ENCODE measurements around the gene TTYH1.
"Not testable (repeated sequence)": the region's sequence is repeated elsewhere in the genome, so short reads cannot be mapped to it uniquely, and the experiment has no call there.

The TTYH1 gene

DNA sequence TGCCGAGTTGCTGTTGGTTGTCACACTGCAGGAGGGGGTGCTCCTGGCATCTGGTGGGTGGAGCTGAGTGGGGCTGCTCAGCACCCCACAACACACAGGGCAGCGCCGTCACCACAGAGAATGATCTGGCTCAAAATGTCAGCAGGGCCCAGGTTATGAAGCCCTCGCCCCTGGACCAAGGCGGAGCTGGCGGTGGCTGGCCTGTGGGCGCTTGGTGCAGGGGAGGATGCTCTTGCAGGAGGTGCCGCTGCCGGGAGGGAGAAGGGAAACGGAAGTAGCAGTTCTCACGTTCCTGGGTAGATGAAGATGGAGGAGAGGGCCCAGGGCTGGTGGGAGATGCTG, 19.6 kb downstream of the TTYH1 start:
- no peak overlapping the region for H3K4me3 ChIP-seq (ENCODE audit: low read length)
- no peak for TF ChIP-seq ZNF274 (IDR thresholded peaks at IDR 0.05; ENCODE audit: low read depth, low read length)

DNA sequence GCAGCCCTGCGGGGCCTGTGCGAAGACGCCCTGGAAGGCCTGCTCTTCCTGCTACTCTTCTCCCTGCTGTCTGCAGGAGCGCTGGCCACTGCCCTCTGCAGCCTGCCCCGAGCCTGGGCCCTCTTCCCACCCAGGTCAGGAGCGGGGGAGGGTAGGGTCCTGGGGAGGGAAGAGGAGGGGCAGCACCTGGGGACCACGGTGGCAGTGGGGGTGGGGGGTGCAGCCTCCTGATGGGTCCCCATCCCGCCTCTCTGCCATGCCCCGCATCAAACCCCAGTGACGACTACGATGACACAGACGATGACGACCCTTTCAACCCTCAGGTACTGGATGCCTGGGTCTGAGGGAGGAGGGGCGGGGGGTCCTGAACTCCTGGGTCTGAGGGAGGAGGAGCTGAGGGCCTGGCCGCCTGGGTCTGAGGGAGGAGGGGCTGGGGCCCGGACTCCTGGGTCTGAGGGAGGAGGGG, 20.3 kb downstream of the TTYH1 start:
- TF ChIP-seq ZNF274 (IDR thresholded peaks at IDR 0.05; ENCODE audit: low read depth, low read length): no peak
- no peak overlapping the region for H3K4me3 ChIP-seq (ENCODE audit: low read length)

DNA sequence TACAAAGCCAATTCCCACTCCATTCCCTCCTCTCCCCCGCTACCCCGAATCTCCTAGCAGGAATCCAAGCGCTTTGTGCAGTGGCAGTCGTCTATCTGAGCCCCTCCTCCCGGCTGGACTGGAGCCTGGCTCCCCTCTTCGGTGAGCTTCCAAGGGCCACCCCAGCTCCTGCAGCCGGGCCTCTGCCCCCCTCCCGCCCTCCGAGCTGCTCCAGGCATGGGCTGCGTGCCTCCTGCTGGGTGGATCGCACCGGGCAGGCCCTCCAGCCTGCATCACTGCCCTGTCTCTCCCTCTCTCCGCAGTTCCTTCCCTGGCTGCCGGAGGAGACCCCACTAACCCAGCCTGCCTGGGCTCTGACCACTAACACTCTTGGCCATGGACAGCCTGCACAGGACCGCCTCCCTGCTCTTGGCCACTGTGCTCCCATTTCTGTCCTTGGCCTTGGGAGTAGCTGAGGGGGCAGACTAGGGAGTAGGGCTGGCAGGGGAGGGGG, 20.8 kb downstream of the TTYH1 start:
- TF ChIP-seq ZNF274 (IDR thresholded peaks at IDR 0.05; ENCODE audit: low read depth, low read length): no peak
- H3K4me3 ChIP-seq (ENCODE audit: low read length): no peak overlapping the region

DNA sequence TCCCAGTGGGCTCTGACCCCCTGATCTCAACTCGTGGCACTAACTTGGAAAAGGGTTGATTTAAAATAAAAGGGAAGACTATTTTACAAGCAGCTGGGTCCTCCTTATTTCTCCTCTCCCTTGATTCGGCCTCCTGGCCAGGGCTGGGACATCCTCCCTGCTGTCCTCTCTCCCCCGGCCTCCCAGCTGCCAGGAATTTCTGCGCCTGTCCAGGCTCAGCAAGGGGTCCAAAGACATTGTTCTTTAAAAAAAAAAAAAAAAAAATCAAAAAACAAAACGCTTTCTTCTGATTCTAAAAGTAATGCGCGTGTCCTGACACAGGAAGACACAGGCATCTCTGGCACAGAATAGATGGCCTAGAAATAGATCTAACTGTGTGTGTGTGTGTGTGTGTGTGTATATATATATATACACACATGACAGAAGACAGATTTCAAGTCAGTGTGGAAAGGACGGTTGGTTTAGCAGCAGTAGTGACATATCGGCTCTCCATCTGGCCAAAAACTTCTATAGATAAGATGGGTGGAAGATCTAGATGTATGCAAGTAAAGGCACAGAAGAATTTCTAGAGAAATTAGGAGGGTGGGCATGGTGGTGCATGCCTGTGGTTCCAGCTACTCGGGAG, 21.5 kb downstream of the TTYH1 start:
- no peak for TF ChIP-seq ZNF274 (IDR thresholded peaks at IDR 0.05; ENCODE audit: low read depth, low read length)
- no peak overlapping the region for H3K4me3 ChIP-seq (ENCODE audit: low read length)

DNA sequence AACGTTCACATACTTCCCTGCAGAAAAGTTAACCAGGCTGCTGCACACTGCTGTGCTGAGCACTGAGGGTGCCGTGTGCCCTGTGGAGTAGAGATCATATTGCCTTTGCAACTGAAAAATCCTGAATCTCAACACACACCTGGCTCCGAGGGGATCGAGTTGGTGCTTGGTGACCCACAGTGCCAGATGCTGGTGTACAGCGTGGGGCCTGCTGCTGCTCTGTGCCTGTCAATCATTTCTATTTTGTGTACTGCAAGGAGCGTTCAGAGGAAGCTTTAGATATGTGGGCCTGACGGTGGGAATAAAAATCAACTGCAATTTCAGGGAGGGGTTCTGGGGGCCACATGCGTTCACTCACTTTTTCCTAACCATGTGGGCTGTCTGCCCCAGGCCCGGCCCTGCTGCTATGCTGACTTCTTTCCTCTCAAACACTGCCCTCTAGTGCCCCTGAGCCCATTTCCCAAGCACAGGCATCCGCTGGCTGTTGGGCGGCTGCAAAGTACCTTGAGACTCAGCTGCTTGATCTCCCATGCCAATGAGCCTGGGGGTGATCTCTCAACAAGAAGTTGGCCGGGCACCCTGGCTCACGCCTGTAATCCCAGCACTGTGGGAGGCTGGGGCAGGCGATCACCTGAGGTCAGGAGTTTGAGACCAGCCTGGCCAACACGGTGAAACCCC, 24.0 kb downstream of the TTYH1 start:
- H3K4me3 ChIP-seq (ENCODE audit: low read length): no peak overlapping the region
- TF ChIP-seq ZNF274 (IDR thresholded peaks at IDR 0.05; ENCODE audit: low read depth, low read length): no peak

DNA sequence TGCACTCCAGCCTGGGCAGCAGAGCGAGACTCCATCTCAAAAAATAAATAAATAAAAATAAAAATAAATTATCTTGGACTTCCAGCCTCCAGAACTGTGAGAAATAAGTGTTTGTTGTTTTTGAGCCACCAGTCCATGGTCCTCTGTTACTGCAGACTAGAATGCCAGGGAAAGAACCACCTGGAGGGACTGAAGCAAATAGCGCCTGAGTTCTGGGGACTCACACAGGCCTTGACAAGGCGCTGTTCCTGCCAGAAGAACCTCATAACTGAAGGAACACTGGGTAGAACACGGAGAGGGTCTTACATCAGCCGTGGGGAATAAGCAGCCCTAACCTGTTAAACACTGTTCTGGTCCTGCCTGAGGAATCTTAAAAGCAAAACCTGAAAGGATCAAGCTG, 25.4 kb downstream of the TTYH1 start:
- H3K4me3 ChIP-seq (ENCODE audit: low read length): no peak overlapping the region
- no peak for TF ChIP-seq ZNF274 (IDR thresholded peaks at IDR 0.05; ENCODE audit: low read depth, low read length)

DNA sequence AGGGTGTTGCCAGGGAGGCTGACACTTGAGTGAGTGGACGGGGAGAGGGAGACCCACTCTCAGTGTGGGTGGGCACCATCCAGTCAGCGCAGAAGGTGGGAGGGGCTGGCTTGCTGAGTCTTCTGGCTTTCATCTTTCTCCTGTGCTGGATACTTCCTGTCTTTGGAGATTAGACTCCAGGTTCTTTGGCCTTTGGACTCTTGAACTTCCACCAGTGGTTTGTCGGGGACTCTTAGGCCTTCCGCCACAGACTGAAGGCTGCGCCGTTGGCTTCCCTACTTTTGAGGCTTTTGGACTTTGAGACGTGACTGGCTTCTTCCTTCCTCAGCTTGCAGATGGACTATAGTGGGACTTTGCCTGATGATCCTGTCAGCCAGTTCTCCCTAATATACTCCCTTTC, 29.5 kb downstream of the TTYH1 start:
- TF ChIP-seq ZNF274 (IDR thresholded peaks at IDR 0.05; ENCODE audit: low read depth, low read length): no peak
- H3K4me3 ChIP-seq (ENCODE audit: low read length): no peak overlapping the region

DNA sequence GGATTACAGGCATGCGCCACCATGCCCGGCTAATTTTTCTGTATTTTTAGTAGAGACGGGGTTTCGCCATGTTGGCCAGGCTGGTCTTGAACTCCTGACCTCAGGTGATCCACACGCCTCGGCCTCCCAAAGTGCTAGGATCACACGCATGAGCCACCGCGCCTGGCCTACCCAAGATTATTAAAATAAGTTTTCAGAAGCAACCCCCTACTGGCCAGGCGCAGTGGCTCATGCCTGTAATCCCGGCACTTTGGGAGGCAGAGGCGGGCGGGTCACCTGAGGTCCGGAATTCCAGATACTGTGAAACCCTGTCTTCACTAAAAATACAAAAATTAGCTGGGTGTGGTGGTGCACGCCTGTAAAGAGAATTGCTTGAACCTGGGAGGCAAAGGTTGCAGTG, 31.1 kb downstream of the TTYH1 start:
- H3K4me3 ChIP-seq (ENCODE audit: low read length): not testable (repeated sequence)

DNA sequence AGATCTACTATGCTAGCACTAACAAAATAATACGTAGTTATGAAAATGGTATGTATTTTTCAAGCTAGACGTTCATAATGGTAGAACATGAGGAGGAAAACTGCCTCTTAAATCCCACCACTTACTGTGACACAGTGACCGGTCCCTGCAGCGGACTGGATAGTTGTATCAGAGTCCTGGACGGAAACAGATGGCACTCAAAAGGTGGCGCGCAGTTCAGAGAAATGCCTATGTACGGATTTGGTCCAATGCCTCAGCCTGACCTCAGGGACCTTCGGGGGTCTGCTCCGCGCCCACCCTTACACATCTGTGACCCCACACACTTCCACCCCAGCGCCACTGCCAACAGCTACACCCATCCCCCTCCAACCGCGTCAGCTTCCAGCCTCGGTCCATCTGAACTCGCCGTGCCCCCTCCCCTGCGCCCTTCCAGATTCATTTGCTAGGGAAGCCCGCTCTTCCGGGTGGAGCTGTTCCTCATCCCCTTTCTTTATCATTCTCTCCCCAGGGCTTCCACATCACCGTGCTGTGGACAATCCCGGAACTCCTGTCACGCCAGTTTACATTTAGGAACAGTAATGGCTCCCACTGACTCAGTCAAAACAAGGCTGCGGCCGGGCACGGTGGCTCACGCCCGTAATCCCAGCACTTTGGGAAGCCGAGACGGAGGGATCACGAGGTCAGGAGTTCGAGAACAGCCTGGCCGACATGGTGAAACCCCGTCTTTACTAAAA, 32.9 kb downstream of the TTYH1 start:
- TF ChIP-seq ZNF274 (IDR thresholded peaks at IDR 0.05; ENCODE audit: low read depth, low read length): no peak
- peak overlapping the region; percentile 97 for H3K4me3 ChIP-seq (ENCODE audit: low read length)

DNA sequence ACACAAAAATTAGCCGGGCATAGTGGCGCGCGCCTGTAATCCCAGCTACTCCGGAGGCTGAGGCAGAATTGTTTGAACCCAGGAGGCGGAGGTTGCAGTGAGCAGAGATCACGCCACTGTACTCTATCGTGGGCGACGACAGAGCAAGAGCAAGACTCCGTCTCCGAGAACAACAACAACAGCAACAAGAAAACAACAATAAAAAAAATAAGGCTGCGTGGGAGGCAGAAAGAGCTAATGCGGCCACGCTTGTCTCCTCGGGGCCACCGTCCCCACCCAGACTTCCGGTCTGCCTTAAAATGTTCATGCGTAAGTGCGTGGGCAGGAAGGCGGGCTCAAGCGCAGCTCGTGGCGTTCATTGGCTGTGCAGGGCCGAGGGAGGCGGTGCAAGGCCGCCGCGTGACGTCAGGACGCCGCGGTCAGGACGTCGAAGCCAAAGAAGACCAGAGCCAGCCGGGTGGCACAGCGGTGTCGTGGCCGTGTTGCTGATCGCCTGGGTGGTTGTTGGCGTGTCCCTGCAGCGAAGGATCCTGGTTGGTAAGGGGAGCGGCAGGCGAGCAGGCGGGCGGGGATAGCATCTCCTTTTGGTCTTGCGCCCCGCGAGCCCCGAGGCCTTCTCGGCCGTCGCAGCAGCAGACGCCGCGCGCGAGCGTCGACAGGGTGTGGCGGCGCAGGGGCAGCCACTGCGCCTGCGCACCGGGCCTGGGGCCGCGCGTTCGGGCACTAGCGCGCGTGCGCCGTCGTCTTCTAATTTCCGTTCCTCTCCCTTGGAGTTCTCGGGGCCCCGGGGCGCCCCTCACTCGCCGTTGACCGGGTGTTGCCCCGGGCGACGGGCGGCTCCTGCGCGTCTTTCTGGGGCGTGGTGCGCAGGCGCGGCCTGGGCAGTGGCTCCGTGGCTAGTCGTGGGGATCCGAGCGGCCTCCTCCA, 33.8 kb downstream of the TTYH1 start, which contains the start of gene LENG8:
Gene LENG8 (plus strand): TSS at position 426 of the 927 bp plus-strand sequence. CDS start 2,146 bp downstream, outside the sequence.
- H3K4me3 ChIP-seq (ENCODE audit: low read length): peak within 1 kb of the TSS; percentile 97
- TF ChIP-seq ZNF274 (IDR thresholded peaks at IDR 0.05; ENCODE audit: low read depth, low read length): no peak

DNA sequence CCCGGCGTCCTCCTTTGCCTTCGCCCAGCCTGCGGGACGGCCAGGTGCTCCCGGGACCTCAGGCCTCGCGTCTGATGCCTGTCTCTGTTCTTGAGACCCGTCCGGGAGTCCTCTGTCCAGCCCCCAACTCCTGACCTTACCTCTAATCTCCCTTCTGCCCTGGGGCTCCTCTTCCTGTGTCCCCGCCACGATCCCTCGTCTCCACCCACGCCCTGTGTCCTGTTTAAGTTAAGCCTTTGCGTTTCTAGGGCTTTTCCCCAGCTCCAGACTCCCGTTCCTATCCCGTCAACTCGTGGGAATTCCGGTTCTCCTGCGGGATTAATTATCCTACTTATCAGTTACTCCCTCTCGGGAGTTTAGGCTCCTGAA, 34.4 kb downstream of the TTYH1 start:
- TF ChIP-seq ZNF274 (IDR thresholded peaks at IDR 0.05; ENCODE audit: low read depth, low read length): no peak
- peak overlapping the region; percentile 97 for H3K4me3 ChIP-seq (ENCODE audit: low read length)

DNA sequence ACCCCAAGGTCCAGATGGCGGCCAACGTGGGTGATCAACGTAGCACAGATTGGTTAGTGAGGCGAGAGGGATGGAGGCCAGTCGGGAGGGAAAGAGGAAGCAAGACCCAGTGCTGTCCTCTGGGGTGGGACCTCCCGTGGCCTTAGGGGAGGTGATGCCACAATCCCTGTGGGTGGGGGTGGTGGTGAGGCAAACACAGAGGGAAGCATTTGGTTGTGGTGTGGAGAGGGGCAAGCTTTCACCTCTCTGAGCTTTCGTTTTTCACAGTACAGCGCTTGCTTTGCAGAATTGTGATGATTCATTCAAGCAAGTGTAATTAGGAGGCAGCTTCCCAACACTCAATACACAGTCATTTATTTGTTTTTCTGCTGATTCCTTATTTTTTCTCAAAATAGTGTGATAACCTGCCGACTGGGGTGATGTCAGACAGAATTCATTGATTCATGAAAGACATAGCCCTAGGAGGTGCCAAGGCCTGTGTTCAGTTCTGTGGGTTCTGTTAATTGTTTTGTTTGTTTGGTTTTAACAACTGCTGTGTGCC, 36.1 kb downstream of the TTYH1 start:
- no peak for TF ChIP-seq ZNF274 (IDR thresholded peaks at IDR 0.05; ENCODE audit: low read depth, low read length)
- no peak overlapping the region for H3K4me3 ChIP-seq (ENCODE audit: low read length)

DNA sequence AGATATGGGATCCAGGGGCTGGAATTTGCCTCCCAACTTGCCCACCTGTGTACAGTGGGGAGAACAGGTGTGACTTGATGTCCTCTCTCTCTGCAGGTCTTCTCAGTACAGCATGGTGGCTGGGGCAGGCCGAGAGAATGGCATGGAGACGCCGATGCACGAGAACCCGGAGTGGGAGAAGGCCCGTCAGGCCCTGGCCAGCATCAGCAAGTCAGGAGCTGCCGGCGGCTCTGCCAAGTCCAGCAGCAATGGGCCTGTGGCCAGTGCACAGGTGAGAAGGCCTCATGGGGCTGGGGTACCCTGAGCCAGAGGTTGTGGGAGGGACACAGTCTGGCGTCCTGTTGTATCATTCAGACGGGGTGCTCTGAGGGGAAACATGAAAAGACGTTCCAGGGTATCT, 36.7 kb downstream of the TTYH1 start:
- no peak for TF ChIP-seq ZNF274 (IDR thresholded peaks at IDR 0.05; ENCODE audit: low read depth, low read length)
- H3K4me3 ChIP-seq (ENCODE audit: low read length): no peak overlapping the region

DNA sequence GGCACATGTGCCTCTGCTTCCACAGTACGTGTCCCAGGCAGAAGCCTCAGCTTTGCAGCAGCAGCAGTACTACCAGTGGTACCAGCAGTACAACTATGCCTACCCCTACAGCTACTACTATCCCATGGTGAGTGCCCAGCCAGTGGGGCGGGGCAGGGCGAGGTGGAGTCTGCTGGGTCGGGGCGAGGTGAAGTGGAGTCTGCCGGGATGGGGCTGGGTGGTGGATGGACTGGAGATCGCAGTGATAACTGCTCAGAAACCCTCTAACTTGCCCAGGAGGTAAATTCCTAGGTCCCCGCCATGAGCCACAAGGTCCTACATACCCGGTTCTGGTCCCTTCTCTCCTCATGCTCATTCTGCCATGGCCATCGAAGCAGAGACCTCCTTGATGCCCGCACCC, 37.4 kb downstream of the TTYH1 start:
- no peak overlapping the region for H3K4me3 ChIP-seq (ENCODE audit: low read length)

More for the DNA sequence above, 37.4 kb downstream of the TTYH1 start:
- no peak for TF ChIP-seq ZNF274 (IDR thresholded peaks at IDR 0.05; ENCODE audit: low read depth, low read length)
